Measurements from ENCODE around the gene FARSA.
"Not testable (repeated sequence)": the region's sequence is repeated elsewhere in the genome, so short reads cannot be mapped to it uniquely, and the experiment has no call there.

Gene FARSA

DNA sequence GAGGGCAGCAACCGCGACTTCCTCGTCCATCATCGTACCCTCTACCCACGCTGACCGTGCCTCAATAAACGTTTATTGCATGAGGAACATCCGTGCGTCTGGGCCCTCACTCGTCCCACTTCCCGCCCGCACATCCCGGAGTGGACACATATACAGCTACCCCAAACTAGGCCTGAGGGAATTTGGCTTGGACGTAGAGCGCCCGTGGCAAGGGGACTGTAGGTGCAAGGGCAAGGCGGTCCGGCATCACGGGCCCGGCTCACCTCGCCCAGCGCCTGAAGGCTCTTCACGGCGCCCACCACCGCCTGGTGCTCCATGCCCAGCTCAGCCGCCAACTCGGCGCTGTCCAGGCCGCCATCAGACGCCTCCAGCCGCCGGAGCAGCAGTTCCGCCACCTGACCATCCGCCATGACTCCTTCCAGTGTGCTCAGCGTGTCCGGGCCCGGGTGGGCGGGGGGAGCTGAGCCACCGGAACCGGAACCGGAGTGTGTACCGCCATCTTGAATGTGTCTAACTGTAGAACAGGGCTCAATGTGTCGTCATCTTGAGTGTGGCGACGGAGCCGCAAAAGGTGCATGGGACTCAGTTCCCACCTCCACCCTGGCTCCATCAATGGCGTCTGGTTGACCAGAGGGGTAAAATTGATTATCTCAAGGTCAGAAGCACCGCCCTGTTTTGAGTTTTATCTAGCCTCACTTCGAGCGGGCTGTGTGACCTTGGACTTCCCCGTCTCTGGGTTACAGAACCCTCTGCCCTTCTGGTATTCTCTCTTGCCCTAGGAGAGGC is at the start of gene FARSA:
Gene FARSA (minus strand): TSS at position 425 of the 786 bp plus-strand sequence. CDS start 15 bp downstream, at position 410.
- DNase-seq (ENCODE audit: low read depth in 2 of 2, low spot score in 1 of 2) = peak; percentile 62 to 80

DNA sequence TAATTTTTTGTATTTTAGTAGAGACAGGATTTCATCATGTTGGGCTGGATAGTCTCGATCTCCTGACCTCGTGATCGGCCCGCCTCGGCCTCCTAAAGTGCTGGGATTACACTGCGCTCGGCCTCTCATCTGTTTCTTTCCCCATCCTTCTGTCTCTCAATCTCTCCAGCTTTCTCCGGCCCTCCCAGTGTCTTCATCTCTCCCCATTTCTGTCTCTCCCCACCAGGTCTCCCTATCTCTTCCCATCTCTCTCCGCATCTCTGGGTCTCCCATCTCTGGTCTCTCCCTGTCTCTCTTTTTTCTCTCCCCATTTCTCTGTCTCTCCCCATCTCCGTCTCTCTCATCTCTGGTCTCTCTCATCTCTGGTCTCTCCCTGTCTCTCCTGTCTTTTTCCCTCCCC is 49.6 kb upstream of the FARSA start:
- DNase-seq (ENCODE audit: low read depth in 2 of 2, low spot score in 1 of 2) = no peak

GRCh38 chr19:12982648-12983047 is 49.1 kb upstream of the FARSA start:
- DNase-seq (ENCODE audit: low read depth in 2 of 2, low spot score in 1 of 2) = no peak

- DNase-seq (ENCODE audit: low read depth in 2 of 2, low spot score in 1 of 2) = no peak
These were observed 46.5 kb upstream of the FARSA start for GRCh38 chr19:12979974-12980373.

DNA sequence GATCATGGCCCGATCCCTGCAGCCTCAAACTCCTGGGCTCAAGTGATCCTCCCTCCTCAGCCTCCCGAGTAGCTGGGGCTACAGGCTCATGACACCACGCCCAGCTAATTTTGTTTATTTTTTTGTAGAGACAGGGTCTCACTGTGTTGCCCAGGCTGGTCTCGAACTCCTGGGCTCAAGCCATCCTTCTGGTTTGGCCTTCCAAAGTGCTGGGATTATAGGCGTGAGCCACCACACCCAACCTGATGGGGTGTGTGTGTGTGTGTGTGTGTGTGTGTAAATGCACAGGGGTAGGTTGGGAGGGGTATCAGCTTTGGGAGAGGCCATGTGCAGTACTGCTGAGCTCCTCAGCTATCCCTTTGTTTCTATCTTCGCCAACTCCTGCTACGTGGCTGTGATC is 42.6 kb upstream of the FARSA start:
- DNase-seq (ENCODE audit: low read depth in 2 of 2, low spot score in 1 of 2) = not testable (repeated sequence)

- no peak for DNase-seq (ENCODE audit: low read depth in 2 of 2, low spot score in 1 of 2)
These were observed 41.8 kb upstream of the FARSA start for GRCh38 chr19:12975221-12975741.

- no peak for DNase-seq (ENCODE audit: low read depth in 2 of 2, low spot score in 1 of 2)
These were observed 41.0 kb upstream of the FARSA start for GRCh38 chr19:12974301-12975220.

DNA sequence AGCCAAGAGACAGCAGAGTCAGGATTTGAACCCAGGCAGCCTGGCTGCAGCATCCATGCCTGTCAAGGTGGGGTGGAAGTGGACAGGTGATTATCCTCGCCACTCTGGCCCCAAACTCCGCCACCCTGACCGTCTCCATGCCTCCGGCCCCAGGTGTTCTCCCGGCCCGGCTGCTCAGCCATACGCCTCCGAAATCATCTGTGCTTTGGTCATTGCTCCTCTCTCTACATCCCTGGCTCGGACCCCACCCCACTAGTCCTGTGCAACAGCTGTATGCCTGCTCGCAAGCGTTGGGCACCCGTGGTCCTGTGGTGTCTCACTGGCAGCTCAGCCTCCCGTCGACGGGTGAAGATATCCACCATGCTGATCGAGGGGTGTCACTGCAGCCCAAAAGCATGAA is 39.7 kb upstream of the FARSA start:
- no peak for DNase-seq (ENCODE audit: low read depth in 2 of 2, low spot score in 1 of 2)

DNA sequence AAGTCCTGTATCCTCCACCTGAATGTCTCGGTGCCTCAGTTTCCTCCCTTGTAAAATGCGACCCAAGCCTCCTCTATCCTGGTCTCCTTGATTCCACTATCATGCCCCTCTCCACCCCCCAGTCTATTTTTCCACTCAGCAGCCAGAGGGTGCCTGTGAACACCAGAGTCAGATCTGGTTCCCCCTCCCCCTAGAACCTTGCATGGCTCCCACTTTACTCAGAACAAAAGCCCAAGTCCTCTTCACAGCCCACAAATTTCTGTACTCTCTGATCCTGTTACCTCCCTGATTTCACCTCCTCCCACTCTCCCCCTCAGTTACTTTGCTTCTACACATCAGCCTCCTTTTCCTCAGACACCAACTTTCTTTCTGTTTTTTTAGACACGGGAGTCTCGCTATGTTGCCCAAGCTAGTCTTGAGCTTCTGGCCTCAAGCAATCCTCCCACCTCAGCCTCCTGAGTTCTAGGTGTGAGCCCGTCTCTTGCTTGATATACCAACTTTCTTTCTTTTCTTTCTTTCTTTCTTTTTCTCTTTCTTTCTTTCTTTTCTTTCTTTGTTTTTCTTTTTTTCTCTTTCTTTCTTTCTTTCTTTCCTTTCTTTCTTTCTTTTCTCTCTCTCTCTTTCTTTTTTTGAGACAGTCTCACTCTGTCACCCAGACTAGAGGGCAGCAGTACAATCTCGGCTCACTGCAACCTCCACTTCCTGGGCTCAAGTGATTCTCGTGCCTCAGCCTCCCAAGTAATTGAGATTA is 36.7 kb upstream of the FARSA start:
- DNase-seq (ENCODE audit: low read depth in 2 of 2, low spot score in 1 of 2) = no peak

DNA sequence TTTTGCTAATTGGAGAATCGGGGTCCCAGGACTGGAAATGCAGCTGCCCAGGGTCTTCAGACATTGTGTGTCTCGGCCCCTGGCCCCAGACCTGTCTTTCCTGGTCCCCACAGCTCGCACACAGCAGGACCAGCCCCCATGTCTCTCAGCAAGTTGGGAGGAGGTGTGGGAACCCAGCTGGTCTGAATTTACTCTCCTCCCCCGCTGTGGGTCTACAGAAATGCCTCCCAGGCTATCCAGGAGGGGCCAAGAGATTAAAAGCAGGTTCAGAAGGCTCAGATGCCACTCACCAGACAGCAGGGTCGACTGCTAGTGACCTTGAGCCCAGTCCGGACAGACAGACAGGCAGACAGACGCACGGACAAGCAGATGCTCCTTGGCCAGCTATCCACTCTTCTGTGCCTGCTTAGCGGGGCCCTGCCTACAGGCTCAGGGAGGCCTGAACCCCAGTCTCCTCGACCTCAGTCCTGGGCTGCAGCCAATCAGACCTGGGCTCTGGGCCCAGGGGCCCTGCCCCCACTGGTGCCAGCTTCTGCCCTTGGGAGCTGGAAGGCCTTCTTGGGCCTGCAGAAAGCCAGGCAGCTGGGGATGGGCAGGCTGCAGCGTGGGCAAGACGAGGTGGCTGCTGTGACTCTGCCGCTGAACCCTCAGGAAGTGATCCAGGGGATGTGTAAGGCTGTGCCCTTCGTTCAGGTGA is 35.9 kb upstream of the FARSA start, which contains the start of gene DAND5:
Gene DAND5 (plus strand): TSS at position 285 of the 697 bp plus-strand sequence. CDS start 85 bp downstream, at position 370.
- no peak for DNase-seq (ENCODE audit: low read depth in 2 of 2, low spot score in 1 of 2)

DNA sequence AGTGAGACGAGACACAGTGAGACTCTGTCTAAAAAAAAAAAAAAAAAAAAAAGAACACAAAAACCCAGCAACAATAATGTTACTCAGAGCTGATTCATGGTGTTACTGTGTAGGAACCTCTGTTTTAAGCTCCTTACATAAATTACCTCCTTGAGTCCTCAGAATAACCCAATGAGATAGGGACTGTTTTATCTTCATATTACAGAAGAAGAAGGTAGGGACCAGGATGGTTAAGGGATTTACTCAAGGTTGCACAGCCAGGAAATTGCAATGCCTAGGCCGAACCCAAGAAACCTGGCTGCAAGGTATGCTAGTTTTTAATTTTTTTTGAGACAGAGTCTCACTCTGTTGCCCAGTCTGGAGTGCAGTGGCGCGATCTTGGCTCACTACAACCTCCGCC is 34.4 kb upstream of the FARSA start:
- DNase-seq (ENCODE audit: low read depth in 2 of 2, low spot score in 1 of 2) = no peak

GRCh38 chr19:12965812-12966135 is 32.3 kb upstream of the FARSA start:
- DNase-seq (ENCODE audit: low read depth in 2 of 2, low spot score in 1 of 2) = no peak

- DNase-seq (ENCODE audit: low read depth in 2 of 2, low spot score in 1 of 2) = peak; percentile 54 to 59
These were observed 31.7 kb upstream of the FARSA start for GRCh38 chr19:12965017-12965811.

GRCh38 chr19:12959481-12959880 is 26.0 kb upstream of the FARSA start:
- DNase-seq (ENCODE audit: low read depth in 2 of 2, low spot score in 1 of 2) = no peak

DNA sequence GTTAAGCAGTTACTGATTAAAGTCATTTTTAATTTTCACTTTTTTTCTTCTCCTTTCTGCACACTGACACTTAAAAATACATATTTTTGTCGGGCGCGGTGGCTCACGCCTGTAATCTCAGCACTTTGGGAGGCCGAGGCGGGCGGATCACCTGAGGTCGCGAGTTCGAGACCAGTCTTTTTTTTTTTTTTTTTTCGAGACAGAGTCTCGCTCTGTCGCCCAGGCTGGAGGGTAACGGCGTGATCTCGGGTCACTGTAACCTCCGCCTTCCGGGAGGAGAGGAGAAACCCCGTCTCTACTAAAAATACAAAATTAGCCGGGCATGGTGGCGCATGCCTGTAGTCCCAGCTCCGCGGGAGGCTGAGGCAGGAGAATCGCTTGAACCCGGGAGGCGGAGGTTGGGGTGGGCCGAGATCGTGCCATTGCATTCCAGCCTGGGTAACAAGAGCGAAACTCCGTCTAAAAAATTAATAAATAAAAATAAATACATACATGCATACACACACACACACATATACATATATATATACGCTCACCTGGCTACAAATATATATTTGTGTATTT is 24.0 kb upstream of the FARSA start:
- DNase-seq (ENCODE audit: low read depth in 2 of 2, low spot score in 1 of 2) = not testable (repeated sequence)

- peak in 1 of 2 donors; percentile 53 for DNase-seq (ENCODE audit: low read depth in 2 of 2, low spot score in 1 of 2)
These were observed 23.2 kb upstream of the FARSA start, which contains the start of gene GADD45GIP1 for GRCh38 chr19:12956446-12957388. GADD45GIP1 (minus strand) TSS chr19:12957223; CDS start chr19:12957212, 11 bp downstream.

DNA sequence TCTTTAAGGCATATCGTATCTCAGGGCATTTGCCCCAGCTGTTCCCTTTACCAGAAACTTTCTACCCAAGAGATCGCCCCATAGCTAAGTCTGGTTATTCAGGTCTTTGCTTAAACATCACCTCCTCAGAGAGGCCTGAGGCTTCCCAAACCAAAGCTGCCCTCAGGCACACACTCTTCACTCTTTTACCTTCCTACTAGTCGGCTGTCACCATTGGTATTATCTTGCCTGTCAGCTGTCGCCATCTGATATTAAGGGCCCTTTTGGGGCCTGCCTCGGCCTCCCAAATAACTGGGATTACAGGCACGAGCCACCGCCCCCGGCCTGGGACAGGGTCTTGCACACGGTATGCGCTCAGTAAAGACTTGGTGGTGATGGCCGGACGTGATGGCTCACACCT is 22.5 kb upstream of the FARSA start:
- no peak for DNase-seq (ENCODE audit: low read depth in 2 of 2, low spot score in 1 of 2)

- not testable (repeated sequence) for DNase-seq (ENCODE audit: low read depth in 2 of 2, low spot score in 1 of 2)
These were observed 22.1 kb upstream of the FARSA start for GRCh38 chr19:12955575-12955974.
